H1 (cell line): ENCODE results near the gene PNMA8C. TPM values are rescaled to one million over a fixed set of nuclear protein-coding genes. Genes with fewer than 3 reads are reported as not detected.

Source experiments
- CTCF ChIA-PET: fragments of 300-600 bp; sonication (Branson Sonifier 250); formaldehyde crosslinking; loops from one replicate; lab custom pipeline; 2021; ENCODE audit not compliant: partially characterized antibody; lab: Charles Lee
- POLR2A ChIA-PET: fragments of 300-600 bp; sonication (Branson Sonifier 250); formaldehyde crosslinking; loops from one replicate; lab custom pipeline; 2021; ENCODE audit warnings: inconsistent platforms; ENCODE audit not compliant: partially characterized antibody; lab: Charles Lee
- DNase-seq, 2 experiments: peaks; one replicate each; pipeline versions ENCODE4 v3.0.0 to v3.0.0-alpha.2; 2010 to 2022; ENCODE audit warnings: low spot score in 2 of 2, low read depth in 1 of 2, mixed read lengths in 1 of 2
- FAIRE-seq: peaks from 2 replicates; lab custom pipeline; 2011; peaks lifted over from hg19 to GRCh38; lab: Jason Lieb, UNC
- H2AFZ ChIP-seq: 2 replicates; pipeline ENCODE4 v1.8.1; 2012; ENCODE audit warnings: low read length, inconsistent platforms
- H2AK5ac ChIP-seq: 2 replicates; pipeline ENCODE4 v1.6.1; 2013; ENCODE audit warnings: low read depth, low read length
- H2BK120ac ChIP-seq: replicated peaks from 2 replicates; pipeline ENCODE3; 2013; ENCODE audit warnings: low read depth, low read length, inconsistent platforms
- H2BK12ac ChIP-seq: 2 replicates; pipeline ENCODE4 v1.6.1; 2013; ENCODE audit warnings: low read depth, low read length
- H2BK15ac ChIP-seq: 2 replicates; pipeline ENCODE4 v1.6.1; 2013; ENCODE audit warnings: low read length
- H2BK20ac ChIP-seq: 2 replicates; pipeline ENCODE4 v1.6.1; 2013; ENCODE audit warnings: low read length
- H2BK5ac ChIP-seq: 2 replicates; pipeline ENCODE4 v1.6.1; 2013; ENCODE audit warnings: low read depth, low read length
- H3K14ac ChIP-seq: 2 replicates; pipeline ENCODE4 v1.6.1; 2013; ENCODE audit warnings: inconsistent platforms; ENCODE audit not compliant: insufficient read length
- H3K18ac ChIP-seq: 2 replicates; pipeline ENCODE4 v1.6.1; 2013; ENCODE audit warnings: low read length; ENCODE audit errors: extremely low read depth
- H3K23ac ChIP-seq: 2 replicates; pipeline ENCODE4 v1.6.1; 2013; ENCODE audit warnings: inconsistent platforms; ENCODE audit not compliant: insufficient read length
- H3K23me2 ChIP-seq: 2 replicates; pipeline ENCODE4 v1.6.1; 2013; ENCODE audit warnings: low read depth, low read length
- H3K27ac ChIP-seq: 2 replicates; pipeline ENCODE4 v1.6.1; 2011; ENCODE audit warnings: low read depth, low read length, inconsistent platforms
- H3K27me3 ChIP-seq, 4 experiments: replicated peaks in 1 of 4; 1 replicate in 1 of 4; 2 replicates in 3 of 4; pipeline versions ENCODE4 v1.6.1 to v1.8.1; 2011 to 2013; ENCODE audit warnings: low read length in 3 of 4, mild to moderate bottlenecking in 3 of 4, inconsistent platforms in 2 of 4, mixed read lengths in 2 of 4, moderate library complexity in 1 of 4; ENCODE audit not compliant: control insufficient read depth in 3 of 4, insufficient read depth in 3 of 4; ENCODE audit errors: extremely low read depth in 1 of 4
- H3K36me3 ChIP-seq, 4 experiments: 2 replicates each; pipeline versions ENCODE4 v1.6.1 to v1.8.1; 2011 to 2013; ENCODE audit warnings: mild to moderate bottlenecking in 4 of 4, low read length in 3 of 4, moderate library complexity in 2 of 4, control low read depth in 1 of 4, inconsistent platforms in 1 of 4; ENCODE audit not compliant: insufficient read depth in 4 of 4, control insufficient read depth in 2 of 4
- H3K4ac ChIP-seq: replicated peaks from 2 replicates; pipeline ENCODE3; 2013; ENCODE audit warnings: low read length, low read depth, mixed read lengths, inconsistent platforms; ENCODE audit not compliant: insufficient read length
- H3K4me1 ChIP-seq, 4 experiments: replicated peaks in 1 of 4; 1 replicate in 1 of 4; 2 replicates in 3 of 4; pipeline versions ENCODE4 v1.6.1 to v1.8.1; 2011 to 2013; ENCODE audit warnings: low read length in 3 of 4, inconsistent platforms in 2 of 4, mixed read lengths in 1 of 4; ENCODE audit not compliant: insufficient read depth in 4 of 4, control insufficient read depth in 3 of 4
- H3K4me2 ChIP-seq, 2 experiments: 2 replicates each; pipeline versions ENCODE4 v1.6.1 to v1.8.1; 2011 to 2013; ENCODE audit warnings: low read depth in 2 of 2, low read length in 2 of 2, control low read depth in 1 of 2, inconsistent platforms in 1 of 2, mild to moderate bottlenecking in 1 of 2; ENCODE audit not compliant: insufficient read depth in 1 of 2
- H3K4me3 ChIP-seq, 4 experiments: fragments of 200-600, 300-600 bp in 1 of 4; sonication (generic), shearing (Covaris generic), sonication (Bioruptor Twin) in 1 of 4; 2 replicates each; pipeline versions ENCODE4 v1.5.1 to v1.8.1; 2011 to 2016; ENCODE audit warnings: low read length in 4 of 4, low read depth in 3 of 4, control low read depth in 2 of 4, inconsistent platforms in 2 of 4, mild to moderate bottlenecking in 2 of 4, mixed read lengths in 1 of 4, moderate library complexity in 1 of 4; ENCODE audit not compliant: insufficient read depth in 2 of 4; ENCODE audit errors: extremely low read depth in 1 of 4
- H3K56ac ChIP-seq: replicated peaks from 2 replicates; pipeline ENCODE3; 2013; ENCODE audit warnings: low read depth, mild to moderate bottlenecking, mixed read lengths, low read length, inconsistent platforms; ENCODE audit not compliant: insufficient read length
- H3K79me1 ChIP-seq: 2 replicates; pipeline ENCODE4 v1.6.1; 2013; ENCODE audit warnings: low read depth, low read length, control low read depth
- H3K79me2 ChIP-seq, 2 experiments: 2 replicates each; pipeline versions ENCODE4 v1.6.1 to v1.8.1; 2012 to 2013; ENCODE audit warnings: low read length in 2 of 2, mild to moderate bottlenecking in 2 of 2, inconsistent platforms in 1 of 2; ENCODE audit not compliant: insufficient read depth in 2 of 2, control insufficient read depth in 1 of 2
- H3K9ac ChIP-seq, 4 experiments: replicated peaks in 1 of 4; 1 replicate in 1 of 4; 2 replicates in 3 of 4; pipeline versions ENCODE4 v1.6.1 to v1.8.1; 2011 to 2013; ENCODE audit warnings: low read depth in 3 of 4, low read length in 3 of 4, control low read depth in 2 of 4, mild to moderate bottlenecking in 2 of 4, moderate library complexity in 2 of 4, inconsistent platforms in 1 of 4; ENCODE audit errors: extremely low read depth in 1 of 4
- H3K9me3 ChIP-seq, 2 experiments: 2 replicates each; pipeline versions ENCODE4 v1.6.1 to v1.8.1; 2012 to 2013; ENCODE audit warnings: mild to moderate bottlenecking in 2 of 2, moderate library complexity in 2 of 2, control low read depth in 1 of 2, inconsistent platforms in 1 of 2, low read depth in 1 of 2, low read length in 1 of 2, mixed read lengths in 1 of 2; ENCODE audit not compliant: insufficient read depth in 2 of 2
- H4K20me1 ChIP-seq, 2 experiments: replicated peaks in 1 of 2; 2 replicates each; pipeline versions ENCODE3 to v1.8.1; 2011 to 2013; ENCODE audit warnings: inconsistent platforms in 2 of 2, low read length in 2 of 2, mild to moderate bottlenecking in 1 of 2; ENCODE audit not compliant: insufficient read depth in 2 of 2, control insufficient read depth in 1 of 2
- H4K5ac ChIP-seq: 2 replicates; pipeline ENCODE4 v1.6.1; 2013; ENCODE audit warnings: low read length, low read depth, mixed read lengths, inconsistent platforms; ENCODE audit not compliant: insufficient read length
- H4K8ac ChIP-seq: 2 replicates; pipeline ENCODE4 v1.8.0; 2013; ENCODE audit warnings: mild to moderate bottlenecking, moderate library complexity, low read length, inconsistent platforms; ENCODE audit not compliant: insufficient read depth; ENCODE audit errors: extremely low read depth
- H4K91ac ChIP-seq: replicated peaks from 2 replicates; pipeline ENCODE3; 2013; ENCODE audit warnings: low read length, mixed read lengths, inconsistent platforms; ENCODE audit not compliant: insufficient read length
- KDM4A ChIP-seq: IDR thresholded peaks from one replicate; pipeline ENCODE4 v1.7.1; 2012; ENCODE audit warnings: low read depth, mild to moderate bottlenecking, moderate library complexity, low read length, inconsistent platforms; ENCODE audit not compliant: severe bottlenecking
- MAX ChIP-seq: IDR thresholded peaks from 2 replicates; pipeline ENCODE4 v1.6.1; 2012; ENCODE audit warnings: inconsistent platforms
- WGBS, 2 experiments: shearing (Covaris generic) in 1 of 2; methylation state at CpG; one replicate each; pipeline versions ENCODE4 v1.1.6 to v1.1.7; 2013 to 2015; ENCODE audit warnings: low lambda C conversion rate in 2 of 2, mixed read lengths in 2 of 2, inconsistent platforms in 1 of 2, low coverage in 1 of 2, missing lambda C conversion rate in 1 of 2; ENCODE audit not compliant: insufficient replicate concordance in 2 of 2, insufficient coverage in 1 of 2, insufficient read length in 1 of 2; ENCODE audit errors: extremely low coverage in 1 of 2, missing lambda C conversion rate in 1 of 2; 5-methylcytosine and 5-hydroxymethylcytosine counted together
- polyA plus RNA-seq, 7 experiments: library from polyadenylated mRNA; depleted of rRNA in 3 of 7; stranded (reverse) in 5 of 7; unstranded in 2 of 7; fragments of >200 nt in 5 of 7; fragments of 200-250 nt in 2 of 7; gene quantifications; 1 replicate in 5 of 7; 2 replicates in 1 of 7; 4 replicates in 1 of 7; pipeline versions ENCODE4 v1.2.1 to v1.2.3, GENCODE V29; 2011 to 2013; ENCODE audit warnings: missing spikeins in 2 of 7, mixed read lengths in 2 of 7
- total RNA-seq: library from RNA; stranded (reverse); fragmentation: NEBNext Ultra II Directional; extraction: Animal tissue kit (Norgen Biotek cat#: 25700); gene quantifications from 2 replicates; pipeline ENCODE4 v1.2.1, GENCODE V29; 2021

Gene PNMA8C
- total and polyA plus RNA-seq, 2 of the 8 experiments (the other 6 are each of a cell fraction or from before 2014, with no cell fraction given) = 0.53 to 1.8 TPM

GRCh38 chr19:46429999-46430398, 1.3 kb upstream of the PNMA8C start:
- no peaks in the 10 kb centered on the region for H3K79me1 ChIP-seq
- H3K9me3 ChIP-seq = no peaks in the 10 kb centered on the region
- no peak overlapping the region for H3K4me3 ChIP-seq
- no peak overlapping the region for H2BK5ac ChIP-seq
- H3K23me2 ChIP-seq = peaks cover 8% of the 10 kb centered on the region
- no peak overlapping the region for H4K91ac ChIP-seq
- H4K20me1 ChIP-seq = no peaks in the 10 kb centered on the region
- 85% methylated on average over 4 of the region's 4 CpGs; no CpG with 5 or more reads in 1 of the 2 experiments for WGBS, 2 experiments
- no peak overlapping the region for H2AFZ ChIP-seq
- H3K4me2 ChIP-seq = no peak overlapping the region
- CTCF ChIA-PET = interaction anchor here (0.6 to 1.2 kb wide), 2 partner anchors 14 to 34 kb away, joined by 4 read pairs; no protein-coding TSS in a partner anchor
- no peak overlapping the region for H3K4ac ChIP-seq
- H3K36me3 ChIP-seq = no peaks in the 10 kb centered on the region
- POLR2A ChIA-PET = interaction anchor here (0.8 kb wide), 1 partner anchor 20 kb away, joined by 3 read pairs; no protein-coding TSS in a partner anchor
- no peak overlapping the region for H3K14ac ChIP-seq
- H3K9ac ChIP-seq = no peak overlapping the region
- DNase-seq (no peak), FAIRE-seq (no peak)
- no peak overlapping the region for H2BK12ac ChIP-seq
- H3K18ac ChIP-seq = no peak overlapping the region
- H3K27me3 ChIP-seq = peaks cover 0 to 20% (median 15%) of the 10 kb centered on the region in 4 experiments; a peak in 5 of 7 replicates
- H3K56ac ChIP-seq = no peak overlapping the region
- no peak overlapping the region for H4K8ac ChIP-seq
- peaks cover 3 to 6% (median 5%) of the 10 kb centered on the region in 4 experiments; a peak in 6 of 7 replicates for H3K4me1 ChIP-seq
- H2BK15ac ChIP-seq = no peak overlapping the region
- no peak overlapping the region for H3K23ac ChIP-seq
- H2BK120ac ChIP-seq = no peak overlapping the region
- H2BK20ac ChIP-seq = no peak overlapping the region
- H3K27ac ChIP-seq = no peak overlapping the region
- no peaks in the 10 kb centered on the region for H3K79me2 ChIP-seq
- H4K5ac ChIP-seq = no peak overlapping the region
- no peak overlapping the region for H2AK5ac ChIP-seq
- TF ChIP-seq KDM4A (no peak), MAX (no peak)
